HepG2 (cell line): Measurements from ENCODE around the gene GRIK4. TPM values are rescaled to one million over a fixed set of nuclear protein-coding genes. Genes with fewer than 3 reads are reported as not detected.

ENCODE experiments used
- ATAC-seq: fragments of 200-7000 bp; cut with Tn5 transposase; 3 replicates; pipeline ENCODE4 v1.9.1; 2020; ENCODE audit warnings: mild to moderate bottlenecking, moderate library complexity
- BruUV-seq: library from RNA; stranded (reverse); fragments of 400-500 nt; replicated peaks from 2 replicates; lab custom pipeline; 2021; lab: Mats Ljungman, UMichigan
- CTCF ChIA-PET: fragments of 300-600 bp; formaldehyde crosslinking; extraction: SDS; loops from one replicate; lab custom pipeline; 2021; ENCODE audit warnings: low total read pairs, inconsistent platforms, low intra/inter-chr PET ratio; lab: Yijun Ruan, JAX
- POLR2A ChIA-PET: fragments of 350-600 bp; sonication (Branson Sonifier 250); formaldehyde crosslinking; loops from one replicate; lab custom pipeline; 2020; ENCODE audit warnings: antibody characterized with exemption, inconsistent platforms; lab: Yijun Ruan, JAX
- DNase-seq: peaks from one replicate; pipeline ENCODE4 v3.0.0-alpha.2; 2015; ENCODE audit warnings: low spot score
- FAIRE-seq: peaks from 3 replicates; lab custom pipeline; 2011; peaks lifted over from hg19 to GRCh38; lab: Jason Lieb, UNC
- H2AFZ ChIP-seq: one replicate; pipeline ENCODE4 v1.6.1; 2011; ENCODE audit warnings: low read length, inconsistent platforms
- H3K27ac ChIP-seq: fragments of 300-600 bp; 3 replicates; pipeline ENCODE4 v1.8.0; 2011; ENCODE audit warnings: mixed run types, mild to moderate bottlenecking, mixed read lengths, low read length, inconsistent platforms; ENCODE audit not compliant: insufficient read depth; ENCODE audit errors: extremely low read length
- H3K27me3 ChIP-seq, 2 experiments: fragments of 200-600 bp in 1 of 2; 2 replicates in 1 of 2; 3 replicates in 1 of 2; pipeline versions ENCODE4 v1.6.0 to v1.8.0; 2011; ENCODE audit warnings: low read length in 2 of 2, mild to moderate bottlenecking in 2 of 2, moderate library complexity in 2 of 2, inconsistent platforms in 1 of 2; ENCODE audit not compliant: insufficient read depth in 2 of 2, control insufficient read depth in 1 of 2
- H3K36me3 ChIP-seq, 2 experiments: fragments of 200-600 bp in 1 of 2; replicated peaks in 1 of 2; 2 replicates in 1 of 2; 3 replicates in 1 of 2; pipeline versions ENCODE4 v1.5.1 to v1.8.0; 2011; ENCODE audit warnings: low read length in 2 of 2, inconsistent platforms in 1 of 2; ENCODE audit not compliant: insufficient read depth in 2 of 2, control insufficient read depth in 1 of 2
- H3K4me1 ChIP-seq: 2 replicates; pipeline ENCODE4 v1.5.1; 2012; ENCODE audit warnings: low read length, inconsistent platforms; ENCODE audit not compliant: insufficient read depth
- H3K4me2 ChIP-seq: 2 replicates; pipeline ENCODE4 v1.6.0; 2011; ENCODE audit warnings: low read depth, low read length, inconsistent platforms
- H3K4me3 ChIP-seq, 3 experiments: fragments of 200-600 bp in 1 of 3; sonication (generic), shearing (Covaris generic) in 1 of 3; replicated peaks in 1 of 3; 2 replicates each; pipeline ENCODE4 v1.5.1; 2011 to 2016; ENCODE audit warnings: low read length in 3 of 3, inconsistent platforms in 2 of 3, low read depth in 2 of 3, mild to moderate bottlenecking in 2 of 3, control low read depth in 1 of 3, mixed read lengths in 1 of 3; ENCODE audit not compliant: insufficient read depth in 1 of 3
- H3K79me2 ChIP-seq: one replicate; pipeline ENCODE4 v1.6.1; 2011; ENCODE audit warnings: low read length, inconsistent platforms; ENCODE audit not compliant: insufficient read depth
- H3K9ac ChIP-seq: 2 replicates; pipeline ENCODE4 v1.6.0; 2011; ENCODE audit warnings: mild to moderate bottlenecking, low read depth, low read length, inconsistent platforms; ENCODE audit not compliant: insufficient read depth
- H3K9me3 ChIP-seq: 2 replicates; pipeline ENCODE4 v1.5.1; 2012; ENCODE audit warnings: mild to moderate bottlenecking, low read length
- H4K20me1 ChIP-seq: 2 replicates; pipeline ENCODE4 v1.6.0; 2011; ENCODE audit warnings: inconsistent platforms, mild to moderate bottlenecking, low read length, moderate library complexity; ENCODE audit not compliant: insufficient read depth
- MBD4 ChIP-seq: IDR thresholded peaks from 2 replicates; pipeline ENCODE4 v1.6.1; 2012; ENCODE audit warnings: low read length, inconsistent platforms, borderline replicate concordance
- NONO ChIP-seq, 2 experiments: fragments of 450-650 bp in 1 of 2; sonication (generic) in 1 of 2; formaldehyde crosslinking in 1 of 2; IDR thresholded peaks in 1 of 2; conservative IDR thresholded peaks in 1 of 2; 2 replicates each; pipeline versions ENCODE4 v1.6.1 to v1.8.0; 2017 to 2022; ENCODE audit warnings: mild to moderate bottlenecking in 1 of 2, missing genetic modification reagents in 1 of 2, moderate library complexity in 1 of 2
- ZNF207 ChIP-seq: fragments of 450-650 bp; IDR thresholded peaks from 2 replicates; pipeline ENCODE4 v1.6.1; 2016; ENCODE audit warnings: antibody characterized with exemption, borderline replicate concordance
- ZNF292 ChIP-seq: sonication (generic); formaldehyde crosslinking; IDR thresholded peaks from 2 replicates; pipeline ENCODE4 v1.8.1; 2022; ENCODE audit warnings: mild to moderate bottlenecking, low read depth, missing genetic modification reagents, borderline replicate concordance
- ZNF878 ChIP-seq: sonication (generic); formaldehyde crosslinking; IDR thresholded peaks from 2 replicates; pipeline ENCODE4 v1.8.1; 2023; ENCODE audit warnings: mild to moderate bottlenecking, missing genetic modification reagents, moderate library complexity
- WGBS: methylation state at CpG from one replicate; pipeline ENCODE4 v1.1.6; 2017; ENCODE audit warnings: low lambda C conversion rate; 5-methylcytosine and 5-hydroxymethylcytosine counted together
- in situ Hi-C: cut with HindIII; loops from 2 replicates; pipeline ENCODE4 v1.10.0; 2017; ENCODE audit warnings: low pct_unique_long_range_greater_than_20kb; ENCODE audit not compliant: extremely low pct_ligation_motif_present
- intact Hi-C: fragments of 100-400 bp; cut with micrococcal nuclease; formaldehyde crosslinking; loops from one replicate; pipeline ENCODE4 v1.10.0; 2022; ENCODE audit not compliant: unreplicated experiment
- polyA plus RNA-seq, 8 experiments: library from polyadenylated mRNA; depleted of rRNA in 3 of 8; stranded (reverse) in 7 of 8; unstranded in 1 of 8; fragments of >200 nt; fragmentation: Illumina TruSeq in 4 of 8; extraction: Trizol in 4 of 8; gene quantifications; 2 replicates each; pipeline versions ENCODE4 v1.2.1 to v1.2.3, GENCODE V29; 2011 to 2016; ENCODE audit warnings: low read depth in 4 of 8, missing spikeins in 1 of 8, mixed read lengths in 1 of 8; ENCODE audit not compliant: insufficient read depth in 1 of 8
- total RNA-seq, 5 experiments: library from RNA; depleted of rRNA; stranded (reverse); fragments of >200 nt; fragmentation: Illumina TruSeq; extraction: Trizol; gene quantifications; 2 replicates each; pipeline ENCODE4 v1.2.3, GENCODE V29; 2016; ENCODE audit warnings: low read depth in 1 of 5
- TF ChIP-seq, protein P1 (sequence below): sonication (generic); formaldehyde crosslinking; IDR thresholded peaks from 2 replicates; pipeline ENCODE4 v1.4.0; 2020; ENCODE audit warnings: mild to moderate bottlenecking, missing genetic modification reagents
- TF ChIP-seq, protein P2 (sequence below): IDR thresholded peaks from 2 replicates; pipeline ENCODE4 v1.6.1; 2018; ENCODE audit warnings: missing genetic modification reagents
- TF ChIP-seq, protein P3 (sequence below): sonication (generic); formaldehyde crosslinking; IDR thresholded peaks from 2 replicates; pipeline ENCODE4 v1.4.0; 2020; ENCODE audit warnings: missing genetic modification reagents
- TF ChIP-seq, protein P4 (sequence below): sonication (generic); formaldehyde crosslinking; IDR thresholded peaks from 2 replicates; pipeline ENCODE4 v1.5.0; 2020; ENCODE audit warnings: mild to moderate bottlenecking, missing genetic modification reagents, moderate library complexity
- TF ChIP-seq, protein P5 (sequence below): IDR thresholded peaks from 2 replicates; pipeline ENCODE4 v1.6.1; 2016; ENCODE audit warnings: mild to moderate bottlenecking, missing biosample characterization, missing genetic modification reagents

The GRIK4 gene
- total and polyA plus RNA-seq, 2 of the 13 experiments (the other 11 are each of a cell fraction or from before 2014, with no cell fraction given) = 0.04 to 0.07 TPM

DNA sequence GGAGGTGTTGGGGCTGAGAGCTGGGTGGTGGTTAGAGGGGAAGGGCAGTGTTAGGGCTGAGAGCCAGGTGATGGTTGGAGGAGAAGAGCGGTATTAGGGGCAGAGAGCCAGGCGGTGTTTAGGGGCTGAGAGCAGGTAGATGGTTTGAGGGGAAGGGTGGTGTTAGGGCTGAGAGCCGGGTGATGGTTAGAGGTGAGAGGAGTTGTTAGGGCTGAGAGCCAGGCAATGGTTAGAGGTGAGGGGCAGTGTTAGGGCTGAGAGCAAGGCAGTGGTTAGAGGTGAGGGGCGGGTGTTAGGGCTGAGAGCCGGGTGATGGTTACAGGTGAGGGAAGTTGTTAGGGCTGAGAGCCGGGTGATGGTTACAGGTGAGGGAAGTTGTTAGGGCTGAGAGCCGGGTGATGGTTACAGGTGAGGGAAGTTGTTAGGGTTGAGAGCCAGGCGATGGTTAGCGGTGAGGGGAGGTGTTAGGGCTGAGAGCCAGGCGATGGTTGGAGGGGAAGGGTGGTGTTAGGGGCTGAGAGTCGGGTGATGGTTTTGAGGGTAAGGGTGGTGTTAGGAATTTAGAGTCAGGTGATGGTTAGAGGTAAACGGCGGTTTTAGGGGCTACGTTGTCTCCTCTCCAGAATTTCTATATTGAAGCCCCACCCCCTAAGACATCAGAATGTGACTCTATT lies 282.4 kb downstream of the GRIK4 start:
- H3K4me1 ChIP-seq = no peaks in the 10 kb centered on the region
- in situ Hi-C loops (no loop called here), intact Hi-C loops (no loop called here)
- H3K9ac ChIP-seq = no peak overlapping the region
- no peaks in the 10 kb centered on the region for H3K79me2 ChIP-seq
- no peaks in the 10 kb centered on the region for H3K36me3 ChIP-seq
- POLR2A ChIA-PET = no interaction called here
- ATAC-seq (no peak), DNase-seq (no peak), FAIRE-seq (no peak)
- BruUV-seq = no TSS peak
- no peaks in the 10 kb centered on the region for H4K20me1 ChIP-seq
- peaks cover 4 to 39% of the 10 kb centered on the region in 2 experiments; a peak in 4 of 5 replicates for H3K27me3 ChIP-seq
- no peak overlapping the region for H3K27ac ChIP-seq
- CTCF ChIA-PET = no interaction called here
- no peak overlapping the region for H3K4me3 ChIP-seq
- no peak overlapping the region for H2AFZ ChIP-seq
- no peaks in the 10 kb centered on the region for H3K9me3 ChIP-seq
- H3K4me2 ChIP-seq = no peak overlapping the region
- WGBS = 35% methylated on average over 14 of the region's 14 CpGs
- TF ChIP-seq, protein P1, sequence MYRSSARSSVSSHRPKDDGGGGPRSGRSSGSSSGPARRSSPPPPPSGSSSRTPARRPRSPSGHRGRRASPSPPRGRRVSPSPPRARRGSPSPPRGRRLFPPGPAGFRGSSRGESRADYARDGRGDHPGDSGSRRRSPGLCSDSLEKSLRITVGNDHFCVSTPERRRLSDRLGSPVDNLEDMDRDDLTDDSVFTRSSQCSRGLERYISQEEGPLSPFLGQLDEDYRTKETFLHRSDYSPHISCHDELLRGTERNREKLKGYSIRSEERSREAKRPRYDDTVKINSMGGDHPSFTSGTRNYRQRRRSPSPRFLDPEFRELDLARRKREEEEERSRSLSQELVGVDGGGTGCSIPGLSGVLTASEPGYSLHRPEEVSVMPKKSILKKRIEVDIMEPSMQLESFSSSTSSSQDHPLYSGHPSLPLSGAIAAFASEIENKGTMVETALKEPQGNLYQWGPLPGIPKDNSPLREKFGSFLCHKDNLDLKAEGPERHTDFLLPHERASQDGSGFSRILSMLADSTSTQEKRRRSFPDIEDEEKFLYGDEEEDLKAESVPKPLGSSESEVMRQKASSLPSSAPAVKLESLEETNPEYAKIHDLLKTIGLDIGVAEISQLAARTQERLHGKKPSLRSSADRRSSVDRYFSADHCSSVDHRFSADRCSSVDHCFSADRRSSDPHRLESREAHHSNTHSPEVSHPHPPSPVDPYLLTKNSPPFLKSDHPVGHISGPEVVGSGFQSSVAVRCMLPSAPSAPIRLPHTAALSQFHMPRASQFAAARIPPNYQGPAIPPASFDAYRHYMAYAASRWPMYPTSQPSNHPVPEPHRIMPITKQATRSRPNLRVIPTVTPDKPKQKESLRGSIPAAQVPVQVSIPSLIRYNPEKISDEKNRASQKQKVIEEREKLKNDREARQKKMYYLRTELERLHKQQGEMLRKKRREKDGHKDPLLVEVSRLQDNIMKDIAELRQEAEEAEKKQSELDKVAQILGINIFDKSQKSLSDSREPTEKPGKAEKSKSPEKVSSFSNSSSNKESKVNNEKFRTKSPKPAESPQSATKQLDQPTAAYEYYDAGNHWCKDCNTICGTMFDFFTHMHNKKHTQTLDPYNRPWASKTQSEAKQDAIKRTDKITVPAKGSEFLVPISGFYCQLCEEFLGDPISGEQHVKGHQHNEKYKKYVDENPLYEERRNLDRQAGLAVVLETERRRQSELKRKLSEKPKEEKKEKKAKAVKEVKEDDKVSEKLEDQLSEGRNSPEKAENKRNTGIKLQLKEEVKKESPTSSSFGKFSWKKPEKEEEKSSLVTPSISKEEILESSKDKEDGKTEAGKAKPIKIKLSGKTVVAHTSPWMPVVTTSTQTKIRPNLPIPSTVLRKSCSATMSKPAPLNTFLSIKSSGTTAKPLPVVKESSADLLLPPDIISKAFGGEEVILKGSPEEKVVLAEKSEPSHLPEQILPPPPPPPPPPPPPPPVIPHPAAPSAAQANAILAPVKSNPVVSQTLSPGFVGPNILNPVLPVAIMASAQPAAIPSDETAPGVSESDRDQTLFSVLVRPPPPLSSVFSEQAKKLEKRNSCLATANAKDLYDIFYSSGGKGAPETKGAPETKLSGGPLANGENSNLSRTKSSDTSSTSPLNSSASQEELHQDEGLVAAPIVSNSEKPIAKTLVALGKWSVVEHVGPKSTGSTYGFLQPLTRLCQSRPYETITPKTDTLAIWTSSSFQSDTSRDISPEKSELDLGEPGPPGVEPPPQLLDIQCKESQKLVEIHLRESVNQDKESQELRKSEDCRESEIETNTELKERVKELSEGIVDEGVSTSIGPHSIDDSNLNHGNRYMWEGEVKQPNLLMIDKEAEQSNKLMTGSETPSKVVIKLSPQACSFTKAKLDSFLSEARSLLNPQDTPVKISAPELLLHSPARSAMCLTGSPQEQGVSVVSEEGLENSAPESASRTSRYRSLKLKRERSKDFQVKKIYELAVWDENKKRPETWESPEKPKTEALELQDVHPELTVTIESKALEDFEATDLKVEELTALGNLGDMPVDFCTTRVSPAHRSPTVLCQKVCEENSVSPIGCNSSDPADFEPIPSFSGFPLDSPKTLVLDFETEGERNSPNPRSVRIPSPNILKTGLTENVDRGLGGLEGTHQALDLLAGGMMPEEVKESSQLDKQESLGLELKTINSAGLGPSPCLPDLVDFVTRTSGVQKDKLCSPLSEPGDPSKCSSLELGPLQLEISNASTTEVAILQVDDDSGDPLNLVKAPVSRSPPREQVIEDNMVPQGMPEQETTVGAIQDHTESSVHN = no peak
- TF ChIP-seq ZNF207 (no peak), MBD4 (no peak), NONO (IDR thresholded peaks at IDR 0.05) (no peak), NONO (CRISPR knock-in tag; conservative IDR thresholded peaks at IDR 0.05) (no peak), ZNF292 (no peak), ZNF878 (CRISPR knock-in tag) (no peak)
- TF ChIP-seq, protein P2, sequence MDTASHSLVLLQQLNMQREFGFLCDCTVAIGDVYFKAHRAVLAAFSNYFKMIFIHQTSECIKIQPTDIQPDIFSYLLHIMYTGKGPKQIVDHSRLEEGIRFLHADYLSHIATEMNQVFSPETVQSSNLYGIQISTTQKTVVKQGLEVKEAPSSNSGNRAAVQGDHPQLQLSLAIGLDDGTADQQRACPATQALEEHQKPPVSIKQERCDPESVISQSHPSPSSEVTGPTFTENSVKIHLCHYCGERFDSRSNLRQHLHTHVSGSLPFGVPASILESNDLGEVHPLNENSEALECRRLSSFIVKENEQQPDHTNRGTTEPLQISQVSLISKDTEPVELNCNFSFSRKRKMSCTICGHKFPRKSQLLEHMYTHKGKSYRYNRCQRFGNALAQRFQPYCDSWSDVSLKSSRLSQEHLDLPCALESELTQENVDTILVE (CRISPR knock-in tag) = no peak
- TF ChIP-seq, protein P3, sequence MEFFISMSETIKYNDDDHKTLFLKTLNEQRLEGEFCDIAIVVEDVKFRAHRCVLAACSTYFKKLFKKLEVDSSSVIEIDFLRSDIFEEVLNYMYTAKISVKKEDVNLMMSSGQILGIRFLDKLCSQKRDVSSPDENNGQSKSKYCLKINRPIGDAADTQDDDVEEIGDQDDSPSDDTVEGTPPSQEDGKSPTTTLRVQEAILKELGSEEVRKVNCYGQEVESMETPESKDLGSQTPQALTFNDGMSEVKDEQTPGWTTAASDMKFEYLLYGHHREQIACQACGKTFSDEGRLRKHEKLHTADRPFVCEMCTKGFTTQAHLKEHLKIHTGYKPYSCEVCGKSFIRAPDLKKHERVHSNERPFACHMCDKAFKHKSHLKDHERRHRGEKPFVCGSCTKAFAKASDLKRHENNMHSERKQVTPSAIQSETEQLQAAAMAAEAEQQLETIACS (CRISPR knock-in tag) = no peak
- TF ChIP-seq, protein P4, sequence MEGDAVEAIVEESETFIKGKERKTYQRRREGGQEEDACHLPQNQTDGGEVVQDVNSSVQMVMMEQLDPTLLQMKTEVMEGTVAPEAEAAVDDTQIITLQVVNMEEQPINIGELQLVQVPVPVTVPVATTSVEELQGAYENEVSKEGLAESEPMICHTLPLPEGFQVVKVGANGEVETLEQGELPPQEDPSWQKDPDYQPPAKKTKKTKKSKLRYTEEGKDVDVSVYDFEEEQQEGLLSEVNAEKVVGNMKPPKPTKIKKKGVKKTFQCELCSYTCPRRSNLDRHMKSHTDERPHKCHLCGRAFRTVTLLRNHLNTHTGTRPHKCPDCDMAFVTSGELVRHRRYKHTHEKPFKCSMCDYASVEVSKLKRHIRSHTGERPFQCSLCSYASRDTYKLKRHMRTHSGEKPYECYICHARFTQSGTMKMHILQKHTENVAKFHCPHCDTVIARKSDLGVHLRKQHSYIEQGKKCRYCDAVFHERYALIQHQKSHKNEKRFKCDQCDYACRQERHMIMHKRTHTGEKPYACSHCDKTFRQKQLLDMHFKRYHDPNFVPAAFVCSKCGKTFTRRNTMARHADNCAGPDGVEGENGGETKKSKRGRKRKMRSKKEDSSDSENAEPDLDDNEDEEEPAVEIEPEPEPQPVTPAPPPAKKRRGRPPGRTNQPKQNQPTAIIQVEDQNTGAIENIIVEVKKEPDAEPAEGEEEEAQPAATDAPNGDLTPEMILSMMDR (CRISPR knock-in tag) = no peak
- TF ChIP-seq, protein P5, sequence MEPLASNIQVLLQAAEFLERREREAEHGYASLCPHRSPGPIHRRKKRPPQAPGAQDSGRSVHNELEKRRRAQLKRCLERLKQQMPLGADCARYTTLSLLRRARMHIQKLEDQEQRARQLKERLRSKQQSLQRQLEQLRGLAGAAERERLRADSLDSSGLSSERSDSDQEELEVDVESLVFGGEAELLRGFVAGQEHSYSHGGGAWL = no peak
